Heart left ventricle (tissue), 16 donors: ENCODE results near the gene ENO4. TPM values are rescaled to one million over a fixed set of nuclear protein-coding genes. Genes with fewer than 3 reads are reported as not detected.

ENCODE experiments used
- ATAC-seq, 4 donors: fragments of 200-7000 bp; cut with Tn5 transposase; one replicate each; pipeline ENCODE4 v1.9.1; 2020 to 2022; ENCODE audit warnings: moderate library complexity in 4 of 4, mild to moderate bottlenecking in 3 of 4, moderate number of reproducible peaks in 1 of 4
- DNase-seq, 5 donors: peaks; one replicate each; pipeline ENCODE4 v3.0.0-alpha.2; 2020
- H3K27ac ChIP-seq, 12 donors: fragments of 200-600 bp; sonication (generic) in 4 of 12; one replicate each; pipeline versions ENCODE4 v1.5.0 to v1.8.0; 2016 to 2022; ENCODE audit warnings: mild to moderate bottlenecking in 2 of 12
- H3K27me3 ChIP-seq, 9 donors: fragments of 200-600 bp; sonication (generic) in 2 of 9; one replicate each; pipeline versions ENCODE4 v1.5.1 to v1.8.0; 2016 to 2022; ENCODE audit warnings: mild to moderate bottlenecking in 3 of 9
- H3K36me3 ChIP-seq, 9 donors: fragments of 200-600 bp; sonication (generic) in 2 of 9; one replicate each; pipeline versions ENCODE4 v1.5.0 to v1.8.0; 2018 to 2022; ENCODE audit warnings: mild to moderate bottlenecking in 2 of 9
- H3K4me1 ChIP-seq, 12 donors: fragments of 200-600 bp; sonication (generic) in 4 of 12; one replicate each; pipeline versions ENCODE4 v1.5.0 to v1.8.0; 2016 to 2022; ENCODE audit warnings: mild to moderate bottlenecking in 3 of 12
- H3K4me3 ChIP-seq, 12 donors: fragments of 200-600 bp; sonication (generic) in 4 of 12; one replicate each; pipeline versions ENCODE4 v1.5.0 to v1.8.0; 2017 to 2022; ENCODE audit warnings: mild to moderate bottlenecking in 9 of 12, moderate library complexity in 4 of 12
- H3K9me3 ChIP-seq, 12 donors: fragments of 200-600 bp; sonication (generic) in 4 of 12; one replicate each; pipeline versions ENCODE4 v1.5.0 to v1.8.0; 2016 to 2022; ENCODE audit warnings: mild to moderate bottlenecking in 1 of 12
- POLR2A ChIP-seq, 2 donors: fragments of 450-650 bp; IDR thresholded peaks; one replicate each; pipeline ENCODE4 v1.6.1; 2017; ENCODE audit warnings: antibody characterized with exemption in 2 of 2, mild to moderate bottlenecking in 2 of 2, moderate library complexity in 2 of 2
- WGBS, 4 donors: extraction: QIAGEN DNeasy Blood & Tissue Kit in 2 of 4; methylation state at CpG; one replicate each; pipeline versions ENCODE4 v1.1.5 to v1.1.7; 2013 to 2018; 5-methylcytosine and 5-hydroxymethylcytosine counted together
- intact Hi-C, 10 donors: fragments of 100-400 bp; cut with DNase I; formaldehyde crosslinking; loops; one replicate each; pipeline versions ENCODE4 v1.11.1 to v1.14.2; 2022
- polyA plus RNA-seq, 2 donors: library from polyadenylated mRNA; stranded (reverse); fragments of 200-250 nt; gene quantifications; one replicate each; pipeline ENCODE4 v1.2.3, GENCODE V29; 2013
- total RNA-seq, 9 donors: library from RNA; depleted of rRNA in 2 of 9; stranded (reverse); fragments of >200 nt in 2 of 9; fragmentation: NEBNext Ultra II Directional in 3 of 9; extraction: Animal tissue kit (Norgen Biotek cat#: 25700) in 3 of 9; gene quantifications; one replicate each; pipeline versions ENCODE4 v1.1.0 to v1.2.4, GENCODE V29; 2016 to 2023
- TF ChIP-seq, protein P1 (sequence below), 12 donors: fragments of 200-600 bp; sonication (generic) in 4 of 12; IDR thresholded peaks; one replicate each; pipeline versions ENCODE4 v1.5.0 to v1.8.0; 2018 to 2022; ENCODE audit warnings: antibody characterized with exemption in 12 of 12, mild to moderate bottlenecking in 5 of 12
- donor health status: ischemic (EF 13 %, LVEDD 7.1; RV severe dilation, severe dysfunction).
- donor health status: healthy with polysubstance abuse.
- donor health status: DM: no; HTN: yes; CAD: no.
- donor health status: DM: no; HTN: no; CAD: no.
- donor health status: ischemic (EF 25% LVEDD 6.9; RV normal size, moderate dysfunction).
- donor health status: ischemic (EF 25% LVEDD 5.7; RV mildly dilated, moderate dysfunction).
- donor health status: healthy.
- donor health status: DM: yes; HTN: yes; CAD: no.
- donor health status: ischemic (EF 35%, LVEDD 5.7; RV mildly dilated, moderate dysfunction).
- donor health status: nonischemic (EF 11% LVEDD 7.7; RV severe dilation, severe dysfunction).
- donor health status: DM: yes; HTN: yes; CAD: no.
- donor health status: PGD.
- donor health status: ischemic (EF 29% LVEDD 5.4; RV normal size, mild dysfunction).
- donor health status: nonischemic (EF 23%, LVEDD 6.1; RV moderate dilation, normal function).

Gene ENO4
- total and polyA plus RNA-seq, 11 donors = 0.03 to 1.8 (median 0.19) TPM; not detected in 7

GRCh38 chr10:116826803-116827202, 22.5 kb upstream of the ENO4 start:
- no peak overlapping the region for H3K4me3 ChIP-seq
- no peaks in the 10 kb centered on the region for H3K36me3 ChIP-seq
- 77 to 87% (median 84%) methylated on average over 7 of the region's 7 CpGs for WGBS, 4 donors
- H3K4me1 ChIP-seq = no peaks in the 10 kb centered on the region
- no peak overlapping the region for H3K27ac ChIP-seq
- H3K9me3 ChIP-seq = no peaks in the 10 kb centered on the region
- intact Hi-C loops = no loop called here
- no peaks in the 10 kb centered on the region for H3K27me3 ChIP-seq
- ATAC-seq (no peak), DNase-seq (no peak)
- TF ChIP-seq POLR2A (IDR thresholded peaks at IDR 0.05) = no peak

GRCh38 chr10:116827214-116827671, 22.1 kb upstream of the ENO4 start:
- H3K27ac ChIP-seq = no peak overlapping the region
- no peak for DNase-seq
- H3K4me3 ChIP-seq = no peak overlapping the region
- no peaks in the 10 kb centered on the region for H3K9me3 ChIP-seq
- no peak for TF ChIP-seq POLR2A (IDR thresholded peaks at IDR 0.05)
- TF ChIP-seq, protein P1, sequence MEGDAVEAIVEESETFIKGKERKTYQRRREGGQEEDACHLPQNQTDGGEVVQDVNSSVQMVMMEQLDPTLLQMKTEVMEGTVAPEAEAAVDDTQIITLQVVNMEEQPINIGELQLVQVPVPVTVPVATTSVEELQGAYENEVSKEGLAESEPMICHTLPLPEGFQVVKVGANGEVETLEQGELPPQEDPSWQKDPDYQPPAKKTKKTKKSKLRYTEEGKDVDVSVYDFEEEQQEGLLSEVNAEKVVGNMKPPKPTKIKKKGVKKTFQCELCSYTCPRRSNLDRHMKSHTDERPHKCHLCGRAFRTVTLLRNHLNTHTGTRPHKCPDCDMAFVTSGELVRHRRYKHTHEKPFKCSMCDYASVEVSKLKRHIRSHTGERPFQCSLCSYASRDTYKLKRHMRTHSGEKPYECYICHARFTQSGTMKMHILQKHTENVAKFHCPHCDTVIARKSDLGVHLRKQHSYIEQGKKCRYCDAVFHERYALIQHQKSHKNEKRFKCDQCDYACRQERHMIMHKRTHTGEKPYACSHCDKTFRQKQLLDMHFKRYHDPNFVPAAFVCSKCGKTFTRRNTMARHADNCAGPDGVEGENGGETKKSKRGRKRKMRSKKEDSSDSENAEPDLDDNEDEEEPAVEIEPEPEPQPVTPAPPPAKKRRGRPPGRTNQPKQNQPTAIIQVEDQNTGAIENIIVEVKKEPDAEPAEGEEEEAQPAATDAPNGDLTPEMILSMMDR (IDR thresholded peaks at IDR 0.05) = no peak
- WGBS, 4 donors = 76 to 88% (median 86%) methylated on average over 4 to 11 of the region's 11 CpGs
- no peaks in the 10 kb centered on the region for H3K4me1 ChIP-seq
- intact Hi-C loops = no loop called here
- ATAC-seq = no peak
- no peaks in the 10 kb centered on the region for H3K27me3 ChIP-seq
- H3K36me3 ChIP-seq = no peaks in the 10 kb centered on the region

DNA sequence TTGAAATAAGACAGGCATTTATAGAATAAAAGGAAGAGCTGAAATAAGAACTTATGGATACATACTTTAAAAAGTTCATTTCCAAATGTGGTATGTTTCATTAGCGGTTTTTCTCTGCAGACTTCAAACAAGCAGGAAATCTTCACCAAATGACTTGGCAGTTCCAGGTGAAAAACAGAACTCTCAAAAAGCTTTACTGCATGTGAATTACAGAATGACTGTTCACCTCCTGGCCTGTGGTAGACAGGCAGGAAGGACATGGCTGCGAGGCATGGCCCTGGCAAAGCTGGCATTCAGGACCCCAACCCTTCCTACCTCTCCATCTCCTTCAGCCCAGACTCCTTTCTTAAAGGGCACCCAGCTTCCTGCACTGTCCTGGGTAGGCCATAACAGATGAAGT, 21.2 kb upstream of the ENO4 start:
- Histone ChIP-seq H3K4me1 (no peaks in the 10 kb centered on the region), H3K4me3 (no peak overlapping the region), H3K36me3 (no peaks in the 10 kb centered on the region), H3K27ac (no peak overlapping the region), H3K9me3 (no peaks in the 10 kb centered on the region), H3K27me3 (no peaks in the 10 kb centered on the region)
- WGBS, 4 donors = 70 to 76% (median 73%) methylated on average over 2 of the region's 2 CpGs
- DNase-seq = no peak
- no peak for TF ChIP-seq POLR2A (IDR thresholded peaks at IDR 0.05)
- TF ChIP-seq, protein P1 (IDR thresholded peaks at IDR 0.05) = no peak
- no peak for ATAC-seq
- intact Hi-C loops = no loop called here

GRCh38 chr10:116829711-116830110, 19.6 kb upstream of the ENO4 start:
- intact Hi-C loops = no loop called here
- no peak for DNase-seq
- WGBS, 4 donors = 82 to 87% (median 86%) methylated on average over 9 of the region's 9 CpGs
- Histone ChIP-seq H3K4me3 (no peak overlapping the region), H3K27me3 (no peaks in the 10 kb centered on the region), H3K4me1 (no peaks in the 10 kb centered on the region), H3K36me3 (no peaks in the 10 kb centered on the region), H3K9me3 (no peaks in the 10 kb centered on the region), H3K27ac (no peak overlapping the region)
- no peak for ATAC-seq
- TF ChIP-seq POLR2A (IDR thresholded peaks at IDR 0.05) = no peak
- TF ChIP-seq, protein P1 (IDR thresholded peaks at IDR 0.05) = no peak

GRCh38 chr10:116831086-116831485, 18.2 kb upstream of the ENO4 start:
- Histone ChIP-seq H3K27me3 (no peaks in the 10 kb centered on the region), H3K4me1 (no peaks in the 10 kb centered on the region), H3K9me3 (no peaks in the 10 kb centered on the region), H3K36me3 (no peaks in the 10 kb centered on the region), H3K27ac (peak overlapping the region in 3 of 12 donors; percentile 46 to 57 (median 53)), H3K4me3 (no peak overlapping the region)
- DNase-seq (no peak), ATAC-seq (peak; percentile 27 to 89 (median 59))
- intact Hi-C loops = no loop called here
- 66 to 84% (median 73%) methylated on average over 4 of the region's 4 CpGs for WGBS, 4 donors
- no peak for TF ChIP-seq POLR2A (IDR thresholded peaks at IDR 0.05)
- TF ChIP-seq, protein P1 (IDR thresholded peaks at IDR 0.05) = no peak
